OCI-LY3 (cell line): ENCODE data around the gene TRMT6.
A peak's percentile ranks its signal among the peaks of the same experiment; 100 is the strongest.

Experiments
- H2AFZ ChIP-seq: fragments of 200-600, 300-600 bp; shearing (Covaris generic); 2 replicates; pipeline ENCODE4 v1.6.0; 2014; ENCODE audit warnings: antibody characterized with exemption, low read depth, low read length
- H3K27ac ChIP-seq: fragments of 200-600, 300-600 bp; sonication (generic); 2 replicates; pipeline ENCODE4 v1.5.1; 2014; ENCODE audit warnings: mild to moderate bottlenecking, low read length, moderate library complexity, mixed read lengths
- H3K27me3 ChIP-seq: fragments of 200-600, 300-600 bp; sonication (generic); 2 replicates; pipeline ENCODE4 v1.6.1; 2014; ENCODE audit warnings: low read depth, low read length, mixed read lengths
- H3K36me3 ChIP-seq: fragments of 200-600, 300-600 bp; sonication (generic); replicated peaks from 2 replicates; pipeline ENCODE3; 2014; ENCODE audit warnings: low read depth, low read length, mixed read lengths
- H3K4me1 ChIP-seq: fragments of 300-600, 200-600 bp; sonication (generic); 2 replicates; pipeline ENCODE4 v1.6.1; 2014; ENCODE audit warnings: low read length, mixed read lengths
- H3K4me2 ChIP-seq: fragments of 200-600, 300-600 bp; sonication (generic); 2 replicates; pipeline ENCODE4 v1.6.1; 2014; ENCODE audit warnings: low read length, mixed read lengths
- H3K4me3 ChIP-seq: fragments of 300-600, 200-600 bp; sonication (generic); 2 replicates; pipeline ENCODE4 v1.5.1; 2014; ENCODE audit warnings: antibody characterized with exemption, mild to moderate bottlenecking, low read length, moderate library complexity
- H3K79me2 ChIP-seq: fragments of 300-600, 200-600 bp; shearing (Covaris generic); 2 replicates; pipeline ENCODE4 v1.6.1; 2014; ENCODE audit warnings: mild to moderate bottlenecking, low read length, mixed read lengths
- H3K9ac ChIP-seq: fragments of 300-600, 200-600 bp; shearing (Covaris generic); 2 replicates; pipeline ENCODE4 v1.6.0; 2014; ENCODE audit warnings: mild to moderate bottlenecking, low read length, moderate library complexity
- H3K9me3 ChIP-seq: fragments of 200-600, 300-600 bp; shearing (Covaris generic); 2 replicates; pipeline ENCODE4 v1.6.1; 2014; ENCODE audit warnings: low read length, mixed read lengths; ENCODE audit not compliant: insufficient read depth
- H4K20me1 ChIP-seq: fragments of 200-600, 300-600 bp; sonication (generic); 2 replicates; pipeline ENCODE4 v1.6.1; 2016; ENCODE audit warnings: low read length, mixed read lengths; ENCODE audit not compliant: insufficient read depth
- CTCF ChIP-seq: fragments of 200-600, 300-600 bp; sonication (generic); IDR thresholded peaks from 2 replicates; pipeline ENCODE4 v1.5.1; 2014; ENCODE audit warnings: antibody characterized with exemption, low read length, low read depth
- EZH2phosphoT487 ChIP-seq: fragments of 200-600 bp; shearing (Covaris generic); IDR thresholded peaks from 2 replicates; pipeline ENCODE4 v1.6.1; 2018; ENCODE audit warnings: antibody characterized with exemption, mixed run types, low read depth

The TRMT6 gene

GRCh38 chr20:5925551-5925950 lies 24.8 kb downstream of the TRMT6 start:
- no peaks in the 10 kb centered on the region for H4K20me1 ChIP-seq
- no peaks in the 10 kb centered on the region for H3K27me3 ChIP-seq
- H3K4me3 ChIP-seq: no peak overlapping the region
- H3K9ac ChIP-seq: no peak overlapping the region
- no peak overlapping the region for H3K4me2 ChIP-seq
- peaks cover 6% of the 10 kb centered on the region; the same call in 1 of the 2 replicates for H3K4me1 ChIP-seq
- no peak overlapping the region for H3K27ac ChIP-seq
- H3K36me3 ChIP-seq: no peaks in the 10 kb centered on the region
- H2AFZ ChIP-seq: no peak overlapping the region
- no peaks in the 10 kb centered on the region for H3K79me2 ChIP-seq
- TF ChIP-seq CTCF (no peak), EZH2phosphoT487 (no peak)
- no peaks in the 10 kb centered on the region for H3K9me3 ChIP-seq

DNA sequence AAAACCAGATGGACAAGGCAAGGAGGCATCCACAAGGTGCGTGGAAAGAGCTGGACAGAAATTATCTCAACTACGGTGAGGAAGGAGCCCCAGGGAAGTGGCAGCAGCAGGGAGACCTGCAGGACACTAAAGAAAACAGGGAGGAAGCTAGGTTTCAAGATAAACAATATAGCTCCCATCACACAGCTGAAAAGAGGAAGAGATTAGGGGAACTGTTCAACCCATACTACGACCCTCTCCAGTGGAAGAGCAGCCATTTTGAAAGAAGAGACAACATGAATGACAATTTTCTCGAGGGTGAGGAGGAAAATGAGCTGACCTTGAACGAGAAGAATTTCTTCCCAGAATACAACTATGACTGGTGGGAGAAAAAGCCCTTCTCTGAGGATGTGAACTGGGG lies 26.8 kb downstream of the TRMT6 start:
- no peak overlapping the region for H3K9ac ChIP-seq
- H2AFZ ChIP-seq: peak overlapping the region; percentile 48
- no peaks in the 10 kb centered on the region for H3K36me3 ChIP-seq
- no peak for TF ChIP-seq EZH2phosphoT487
- no peak for TF ChIP-seq CTCF
- peaks cover 6% of the 10 kb centered on the region; the same call in 1 of the 2 replicates for H3K4me1 ChIP-seq
- peak overlapping the region; percentile 21 for H3K4me2 ChIP-seq
- no peak overlapping the region for H3K4me3 ChIP-seq
- H4K20me1 ChIP-seq: no peaks in the 10 kb centered on the region
- H3K9me3 ChIP-seq: no peaks in the 10 kb centered on the region
- no peaks in the 10 kb centered on the region for H3K79me2 ChIP-seq
- H3K27ac ChIP-seq: no peak overlapping the region
- no peaks in the 10 kb centered on the region for H3K27me3 ChIP-seq

DNA sequence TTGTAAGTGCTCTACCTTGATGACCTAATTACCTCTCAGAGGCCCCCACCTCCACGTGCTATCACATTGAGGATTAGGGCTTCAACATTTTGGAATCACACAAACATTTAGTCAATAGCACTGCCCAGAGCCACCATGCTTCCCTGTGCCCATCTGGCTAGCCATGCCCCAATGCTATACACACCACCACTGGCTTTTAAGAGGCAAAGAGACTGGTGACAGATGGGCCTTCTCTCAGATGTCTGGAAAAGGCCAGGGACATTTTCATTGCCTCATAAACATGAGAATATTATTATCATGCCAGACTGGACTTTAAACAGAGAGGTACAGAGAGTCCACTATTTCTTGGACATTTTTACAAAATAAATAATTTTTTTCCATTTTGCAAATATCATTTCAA lies 29.8 kb downstream of the TRMT6 start:
- Histone ChIP-seq H3K27me3 (0 out of 2 replicates have a peak, but pooled peaks cover 4% of the 10 kb centered on the region), H3K9me3 (no peaks in the 10 kb centered on the region), H2AFZ (no peak overlapping the region), H3K27ac (no peak overlapping the region), H3K4me2 (no peak overlapping the region), H3K79me2 (no peaks in the 10 kb centered on the region), H3K4me3 (no peak overlapping the region), H3K36me3 (no peaks in the 10 kb centered on the region), H3K9ac (no peak overlapping the region), H3K4me1 (peaks cover 6% of the 10 kb centered on the region; the same call in 1 of the 2 replicates), H4K20me1 (no peaks in the 10 kb centered on the region)
- no peak for TF ChIP-seq CTCF
- no peak for TF ChIP-seq EZH2phosphoT487

DNA sequence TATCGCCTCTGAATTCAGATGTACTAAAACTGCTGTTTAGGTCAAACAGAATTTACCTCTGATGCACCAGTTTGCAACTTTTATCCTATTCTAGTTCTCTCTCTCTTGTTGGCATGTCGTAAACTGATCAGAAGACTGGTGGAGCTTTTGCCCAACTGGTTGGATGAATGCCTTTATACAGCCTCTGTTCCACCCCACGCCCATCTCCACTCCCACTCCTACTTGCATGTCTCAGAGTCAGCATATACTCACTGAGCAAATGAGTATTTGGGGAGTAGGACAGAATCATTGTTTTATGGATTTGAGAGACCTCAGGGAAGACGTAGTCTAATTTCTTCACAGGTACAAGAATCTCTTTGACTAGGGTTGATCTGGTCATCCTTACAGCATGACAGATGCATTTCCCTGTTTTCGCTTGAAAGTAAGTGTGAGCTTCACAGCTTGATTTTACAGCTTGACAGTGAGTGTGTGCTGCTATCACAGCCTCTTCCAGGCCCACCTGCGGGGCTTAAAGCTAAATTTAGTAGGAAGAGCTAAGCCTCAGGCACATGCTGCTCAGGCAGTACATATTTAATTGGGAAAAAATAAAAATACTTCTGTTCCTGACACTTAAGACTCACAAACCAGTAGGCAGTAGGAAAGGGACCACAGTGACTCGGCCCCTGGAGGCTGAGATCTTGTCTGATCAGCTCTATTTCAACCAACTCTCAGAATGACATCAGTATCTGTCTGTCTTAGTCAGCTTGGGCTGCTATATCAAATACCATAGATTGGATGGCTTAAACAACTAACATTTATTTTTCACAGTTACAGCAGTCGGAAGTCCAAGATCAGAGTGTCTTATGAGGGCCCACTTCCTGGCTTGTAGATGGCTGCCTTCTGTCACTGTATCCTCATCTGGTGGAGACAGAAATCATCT lies 30.4 kb downstream of the TRMT6 start:
- H3K4me2 ChIP-seq: no peak overlapping the region
- no peak for TF ChIP-seq CTCF
- no peak for TF ChIP-seq EZH2phosphoT487

More for the DNA sequence above, 30.4 kb downstream of the TRMT6 start:
- Histone ChIP-seq H3K36me3 (no peaks in the 10 kb centered on the region), H2AFZ (no peak overlapping the region), H4K20me1 (no peaks in the 10 kb centered on the region), H3K4me3 (no peak overlapping the region), H3K4me1 (peaks cover 6% of the 10 kb centered on the region; the same call in 1 of the 2 replicates), H3K27ac (no peak overlapping the region), H3K27me3 (0 out of 2 replicates have a peak, but pooled peaks cover 5% of the 10 kb centered on the region), H3K9me3 (no peaks in the 10 kb centered on the region), H3K9ac (no peak overlapping the region), H3K79me2 (no peaks in the 10 kb centered on the region)
